SU-DHL-6 (cell line): ENCODE measurements around the gene BMP7.

Experiments
- H2AFZ ChIP-seq: fragments of 200-600 bp; sonication (generic); 2 replicates; pipeline ENCODE4 v1.6.1; 2014; ENCODE audit warnings: low read depth, mild to moderate bottlenecking, moderate library complexity, mixed read lengths, antibody characterized with exemption, low read length; ENCODE audit not compliant: severe bottlenecking
- H3F3A ChIP-seq: fragments of 200-600 bp; shearing (Covaris generic); 2 replicates; pipeline ENCODE4 v1.6.0; 2016; ENCODE audit warnings: antibody characterized with exemption, mild to moderate bottlenecking; ENCODE audit not compliant: insufficient read depth
- H3K27ac ChIP-seq: fragments of 200-600 bp; sonication (generic); 2 replicates; pipeline ENCODE4 v1.5.1; 2016; ENCODE audit warnings: low read depth, mild to moderate bottlenecking, low read length, moderate library complexity, mixed read lengths
- H3K27me3 ChIP-seq: fragments of 200-600 bp; sonication (generic), shearing (Covaris generic); 2 replicates; pipeline ENCODE4 v1.6.0; 2014; ENCODE audit warnings: mild to moderate bottlenecking, low read length
- H3K36me3 ChIP-seq: fragments of 200-600 bp; sonication (generic); 2 replicates; pipeline ENCODE4 v1.6.1; 2014; ENCODE audit warnings: mild to moderate bottlenecking, low read length, mixed read lengths
- H3K4me2 ChIP-seq: fragments of 300-600, 200-600 bp; shearing (Covaris generic), sonication (generic); 2 replicates; pipeline ENCODE4 v1.6.0; 2014; ENCODE audit warnings: low read length, low read depth, mild to moderate bottlenecking; ENCODE audit not compliant: poor library complexity, severe bottlenecking
- H3K4me3 ChIP-seq: fragments of 200-600 bp; sonication (generic); 2 replicates; pipeline ENCODE4 v1.5.1; 2014; ENCODE audit warnings: antibody characterized with exemption, low read length, mild to moderate bottlenecking, mixed read lengths; ENCODE audit not compliant: insufficient read depth, poor library complexity, severe bottlenecking
- H3K79me2 ChIP-seq: fragments of 200-600 bp; sonication (generic); 2 replicates; pipeline ENCODE4 v1.6.1; 2014; ENCODE audit warnings: mild to moderate bottlenecking, low read length, moderate library complexity; ENCODE audit not compliant: insufficient read depth
- H3K9ac ChIP-seq: fragments of 200-600 bp; sonication (generic); 2 replicates; pipeline ENCODE4 v1.7.0; 2014; ENCODE audit warnings: mild to moderate bottlenecking, low read length
- H3K9me2 ChIP-seq: fragments of 200-600 bp; sonication (generic); replicated peaks from 2 replicates; pipeline ENCODE4 v1.6.1; 2014; ENCODE audit warnings: low read length; ENCODE audit not compliant: insufficient read depth
- H3K9me3 ChIP-seq: fragments of 200-600 bp; sonication (generic); 2 replicates; pipeline ENCODE4 v1.6.1; 2014; ENCODE audit warnings: low read length, mixed read lengths; ENCODE audit not compliant: insufficient read depth
- H4K20me1 ChIP-seq: fragments of 200-600 bp; sonication (generic); 2 replicates; pipeline ENCODE4 v1.6.1; 2014; ENCODE audit warnings: low read depth, mild to moderate bottlenecking, antibody characterized with exemption, low read length, moderate library complexity, mixed read lengths
- CTCF ChIP-seq: fragments of 200-600 bp; sonication (generic); IDR thresholded peaks from one replicate; pipeline ENCODE4 v1.5.1; 2017; ENCODE audit warnings: antibody characterized with exemption, mild to moderate bottlenecking, low read length, moderate library complexity; ENCODE audit not compliant: insufficient read depth, poor library complexity, severe bottlenecking
- EZH2phosphoT487 ChIP-seq: fragments of 200-600 bp; sonication (generic), shearing (Covaris generic); conservative IDR thresholded peaks from 2 replicates; pipeline ENCODE4 v1.6.1; 2018; ENCODE audit warnings: mild to moderate bottlenecking, antibody characterized with exemption, low read length, moderate library complexity, mixed read lengths

The BMP7 gene

GRCh38 chr20:57244221-57244585, 22.2 kb downstream of the BMP7 start:
- H3K79me2 ChIP-seq: peaks cover 100% of the 10 kb centered on the region
- H4K20me1 ChIP-seq: 0 out of 2 replicates have a peak, but pooled peaks cover 5% of the 10 kb centered on the region
- 0 out of 2 replicates have a peak, but pooled peaks cover 5% of the 10 kb centered on the region for H3K9me3 ChIP-seq
- TF ChIP-seq CTCF (no peak), EZH2phosphoT487 (no peak)
- H2AFZ ChIP-seq: no peak overlapping the region
- 0 out of 2 replicates have a peak, but pooled peaks cover 2% of the 10 kb centered on the region for H3F3A ChIP-seq
- no peaks in the 10 kb centered on the region for H3K9me2 ChIP-seq
- H3K4me2 ChIP-seq: no peak overlapping the region
- no peak overlapping the region for H3K9ac ChIP-seq
- no peak overlapping the region for H3K4me3 ChIP-seq
- H3K27ac ChIP-seq: no peak overlapping the region
- H3K36me3 ChIP-seq: peaks cover 35% of the 10 kb centered on the region
- no peaks in the 10 kb centered on the region for H3K27me3 ChIP-seq

GRCh38 chr20:57243480-57244220, 22.8 kb downstream of the BMP7 start:
- H2AFZ ChIP-seq: no peak overlapping the region
- H3K9me2 ChIP-seq: no peaks in the 10 kb centered on the region
- H3K79me2 ChIP-seq: peaks cover 100% of the 10 kb centered on the region
- no peaks in the 10 kb centered on the region for H3F3A ChIP-seq
- H3K4me3 ChIP-seq: no peak overlapping the region
- 0 out of 2 replicates have a peak, but pooled peaks cover 5% of the 10 kb centered on the region for H4K20me1 ChIP-seq
- no peak overlapping the region for H3K27ac ChIP-seq
- TF ChIP-seq CTCF (no peak), EZH2phosphoT487 (no peak)
- no peaks in the 10 kb centered on the region for H3K27me3 ChIP-seq
- 0 out of 2 replicates have a peak, but pooled peaks cover 5% of the 10 kb centered on the region for H3K9me3 ChIP-seq
- H3K9ac ChIP-seq: no peak overlapping the region
- H3K36me3 ChIP-seq: peaks cover 31% of the 10 kb centered on the region
- H3K4me2 ChIP-seq: no peak overlapping the region

GRCh38 chr20:57242414-57242813, 24.0 kb downstream of the BMP7 start:
- no peaks in the 10 kb centered on the region for H3K9me2 ChIP-seq
- H3K4me2 ChIP-seq: no peak overlapping the region
- TF ChIP-seq EZH2phosphoT487 (no peak), CTCF (no peak)
- no peaks in the 10 kb centered on the region for H3K27me3 ChIP-seq
- no peak overlapping the region for H3K27ac ChIP-seq
- H3K36me3 ChIP-seq: peaks cover 31% of the 10 kb centered on the region
- 0 out of 2 replicates have a peak, but pooled peaks cover 5% of the 10 kb centered on the region for H3K9me3 ChIP-seq
- H4K20me1 ChIP-seq: peaks cover 9% of the 10 kb centered on the region; the same call in 1 of the 2 replicates
- peaks cover 100% of the 10 kb centered on the region for H3K79me2 ChIP-seq
- no peak overlapping the region for H3K4me3 ChIP-seq
- H2AFZ ChIP-seq: no peak overlapping the region
- H3K9ac ChIP-seq: no peak overlapping the region
- no peaks in the 10 kb centered on the region for H3F3A ChIP-seq
